ENCODE measurements around the gene WNT5B. TPM values are rescaled to one million over a fixed set of nuclear protein-coding genes. Genes with fewer than 3 reads are reported as not detected.
A peak's percentile ranks its signal among the peaks of the same experiment; 100 is the strongest.
"Not testable (repeated sequence)": the region's sequence is repeated elsewhere in the genome, so short reads cannot be mapped to it uniquely, and the experiment has no call there.

The WNT5B gene
- total RNA-seq, 1 experiment from 2014 or later, result 0.34 TPM

GRCh38 chr12:1692895-1693610, 64.0 kb downstream of the WNT5B start:
- POLR2A ChIA-PET (ENCODE audit: low non-redundant PET), result no interaction called here
- intact Hi-C loops (cut with micrococcal nuclease; ENCODE audit: unreplicated experiment), result no loop called here
- peak overlapping the region; percentile 87 for H3K4me3 ChIP-seq (ENCODE audit: low read depth, low read length, poor library complexity, severe bottlenecking)

GRCh38 chr12:1695097-1695496, 66.1 kb downstream of the WNT5B start:
- CTCF ChIA-PET; H3K9me3 ChIP-seq (ENCODE audit: low read depth, low read length, poor library complexity, severe bottlenecking); POLR2A ChIA-PET (ENCODE audit: low non-redundant PET); H3K27me3 ChIP-seq (replicated peaks; ENCODE audit: insufficient read depth, low read depth, low read length, poor library complexity); intact Hi-C loops (cut with micrococcal nuclease; ENCODE audit: unreplicated experiment); DNase-seq (ENCODE audit: low spot score); H3K36me3 ChIP-seq (ENCODE audit: insufficient read depth, low read length, poor library complexity, severe bottlenecking); BruUV-seq (replicated peaks); H3K4me3 ChIP-seq (ENCODE audit: low read depth, low read length, poor library complexity, severe bottlenecking); H3K27ac ChIP-seq (ENCODE audit: low read depth, low read length, poor library complexity, severe bottlenecking): not testable (repeated sequence)
- peaks cover 17% of the 10 kb centered on the region for H3K4me1 ChIP-seq (ENCODE audit: insufficient read depth, low read length, poor library complexity, severe bottlenecking)

More at GRCh38 chr12:1692895-1693610, 64.0 kb downstream of the WNT5B start:
- H3K36me3 ChIP-seq (ENCODE audit: insufficient read depth, low read length, poor library complexity, severe bottlenecking), result no peaks in the 10 kb centered on the region
- H3K27ac ChIP-seq (ENCODE audit: low read depth, low read length, poor library complexity, severe bottlenecking), result no peak overlapping the region
- DNase-seq (ENCODE audit: low spot score), result no peak
- H3K9me3 ChIP-seq (ENCODE audit: low read depth, low read length, poor library complexity, severe bottlenecking), result no peaks in the 10 kb centered on the region
- no peaks in the 10 kb centered on the region for H3K27me3 ChIP-seq (replicated peaks; ENCODE audit: insufficient read depth, low read depth, low read length, poor library complexity)
- TF ChIP-seq CTCF (conservative IDR thresholded peaks at IDR 0.05; ENCODE audit: low read depth, low read length) (no peak), EZH2 (IDR thresholded peaks at IDR 0.05; ENCODE audit: borderline replicate concordance, low read depth, low read length, poor library complexity, severe bottlenecking) (no peak)
- no TSS peak for BruUV-seq (replicated peaks)
- H3K4me1 ChIP-seq (ENCODE audit: insufficient read depth, low read length, poor library complexity, severe bottlenecking), result peaks cover 23% of the 10 kb centered on the region
- CTCF ChIA-PET, result interaction anchor here (0.7 kb wide), 1 partner anchor 19 kb away, joined by 3 read pairs; no protein-coding TSS in a partner anchor

- Histone ChIP-seq H3K9me3 (ENCODE audit: low read depth, low read length, poor library complexity, severe bottlenecking) (no peaks in the 10 kb centered on the region), H3K4me3 (ENCODE audit: low read depth, low read length, poor library complexity, severe bottlenecking) (no peak overlapping the region), H3K36me3 (ENCODE audit: insufficient read depth, low read length, poor library complexity, severe bottlenecking) (no peaks in the 10 kb centered on the region), H3K27me3 (replicated peaks; ENCODE audit: insufficient read depth, low read depth, low read length, poor library complexity) (no peaks in the 10 kb centered on the region), H3K4me1 (ENCODE audit: insufficient read depth, low read length, poor library complexity, severe bottlenecking) (peaks cover 15% of the 10 kb centered on the region), H3K27ac (ENCODE audit: low read depth, low read length, poor library complexity, severe bottlenecking) (no peak overlapping the region)
- TF ChIP-seq CTCF (conservative IDR thresholded peaks at IDR 0.05; ENCODE audit: low read depth, low read length) (no peak), EZH2 (IDR thresholded peaks at IDR 0.05; ENCODE audit: borderline replicate concordance, low read depth, low read length, poor library complexity, severe bottlenecking) (no peak)
- ChIA-PET POLR2A (ENCODE audit: low non-redundant PET) (no interaction called here), CTCF (no interaction called here)
- intact Hi-C loops (cut with micrococcal nuclease; ENCODE audit: unreplicated experiment), result no loop called here
- BruUV-seq (replicated peaks), result no TSS peak
- DNase-seq (ENCODE audit: low spot score), result no peak
Observed at GRCh38 chr12:1695886-1696670, 67.0 kb downstream of the WNT5B start.
